GM18519 (cell line): Measurements from ENCODE around the gene CLEC12A.
"Not testable (repeated sequence)": the region's sequence is repeated elsewhere in the genome, so short reads cannot be mapped to it uniquely, and the experiment has no call there.

Experiments
- ATAC-seq: cut with Tn5 transposase; IDR thresholded peaks from one replicate; pipeline ENCODE4 v1.9.1; 2021; ENCODE audit warnings: mild to moderate bottlenecking, moderate library complexity; ENCODE audit not compliant: unreplicated experiment, low FRiP score

Gene CLEC12A

GRCh38 chr12:9971181-9971580, at the start of gene CLEC12A:
Gene CLEC12A, plus strand, starts transcription at chr12:9971409. Its CDS starts 188 bp downstream, at chr12:9971597.
- ATAC-seq: no peak

- no peak for ATAC-seq
These were observed 48.8 kb upstream of the CLEC12A start for GRCh38 chr12:9922429-9922828.

- ATAC-seq: no peak
These were observed 45.4 kb upstream of the CLEC12A start for GRCh38 chr12:9925705-9926393.

GRCh38 chr12:9926876-9927275, 44.3 kb upstream of the CLEC12A start:
- no peak for ATAC-seq

- ATAC-seq: no peak
These were observed 42.6 kb upstream of the CLEC12A start for GRCh38 chr12:9928607-9929006.

- no peak for ATAC-seq
These were observed 40.0 kb upstream of the CLEC12A start for GRCh38 chr12:9931245-9931644.

- no peak for ATAC-seq
These were observed 38.9 kb upstream of the CLEC12A start, which contains the start of gene CLEC2A for GRCh38 chr12:9932270-9932669. Gene CLEC2A, minus strand, starts transcription at chr12:9932370. Its CDS starts 41 bp downstream, at chr12:9932329.

GRCh38 chr12:9933958-9934357, 37.3 kb upstream of the CLEC12A start:
- ATAC-seq: no peak

- ATAC-seq: no peak
These were observed 36.2 kb upstream of the CLEC12A start for GRCh38 chr12:9935026-9935425.

GRCh38 chr12:9936591-9936990, 34.6 kb upstream of the CLEC12A start:
- ATAC-seq: no peak

- ATAC-seq: no peak
These were observed 30.8 kb upstream of the CLEC12A start for GRCh38 chr12:9940375-9940774.

- ATAC-seq: no peak
These were observed 29.4 kb upstream of the CLEC12A start for GRCh38 chr12:9941838-9942237.

GRCh38 chr12:9943240-9943639, 28.0 kb upstream of the CLEC12A start:
- ATAC-seq: no peak

- no peak for ATAC-seq
These were observed 26.8 kb upstream of the CLEC12A start for GRCh38 chr12:9944391-9944790.

- no peak for ATAC-seq
These were observed 23.5 kb upstream of the CLEC12A start for GRCh38 chr12:9947674-9948073.

- peak; percentile 95 for ATAC-seq
These were observed 22.5 kb upstream of the CLEC12A start for GRCh38 chr12:9948606-9949296.

- ATAC-seq: no peak
These were observed 20.1 kb upstream of the CLEC12A start for GRCh38 chr12:9951026-9951675.

GRCh38 chr12:9952954-9953729, 18.1 kb upstream of the CLEC12A start:
- not testable (repeated sequence) for ATAC-seq

- no peak for ATAC-seq
These were observed 13.4 kb upstream of the CLEC12A start for GRCh38 chr12:9957834-9958233.

- ATAC-seq: no peak
These were observed 10.6 kb upstream of the CLEC12A start for GRCh38 chr12:9960590-9960989.

- ATAC-seq: no peak
These were observed 10.1 kb upstream of the CLEC12A start for GRCh38 chr12:9961106-9961505.
